Stromal cell of bone marrow (primary cell): ENCODE results near the gene KCNV2.

Source experiments
- DNase-seq: peaks from one replicate; pipeline ENCODE4 v3.0.0-alpha.2; 2012; ENCODE audit warnings: low read depth

KCNV2 gene

GRCh38 chr9:2720179-2720654 lies 2.9 kb downstream of the KCNV2 start:
- no peak for DNase-seq

GRCh38 chr9:2722715-2723114 lies 5.4 kb downstream of the KCNV2 start:
- DNase-seq: peak; percentile 28

DNA sequence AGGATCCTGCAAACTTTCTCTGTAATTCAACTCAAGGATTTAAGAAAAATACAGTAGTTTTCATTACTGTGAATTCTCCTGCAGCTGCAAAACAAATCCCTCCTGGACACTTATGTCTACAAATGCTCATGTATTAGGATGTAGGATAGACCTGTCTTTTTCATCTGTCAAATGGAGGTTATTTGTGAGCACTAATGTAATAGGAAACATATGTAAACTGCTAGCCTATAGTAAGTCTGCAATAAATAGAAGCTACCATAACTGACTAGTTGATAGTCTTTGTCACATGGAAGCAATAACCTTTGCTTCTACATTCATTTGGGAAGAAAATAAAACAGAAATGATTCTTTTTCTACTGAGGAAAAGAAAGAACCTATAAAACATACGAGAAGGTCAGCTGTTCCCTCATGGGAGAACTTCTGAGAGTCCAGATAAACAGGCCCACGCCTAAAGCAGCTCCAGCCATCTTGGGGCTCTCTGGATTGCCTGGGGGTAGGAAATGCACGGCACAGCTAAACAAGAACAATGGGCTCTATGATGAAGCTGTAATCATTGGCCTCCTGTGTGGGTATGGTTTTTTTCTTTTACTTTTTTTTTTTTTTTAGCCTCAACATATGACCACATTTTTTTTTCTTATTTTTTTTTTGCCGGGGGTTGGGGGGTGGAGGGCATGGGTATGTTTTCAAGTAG lies 6.2 kb downstream of the KCNV2 start:
- no peak for DNase-seq

GRCh38 chr9:2725126-2725525 lies 7.8 kb downstream of the KCNV2 start:
- DNase-seq: no peak

DNA sequence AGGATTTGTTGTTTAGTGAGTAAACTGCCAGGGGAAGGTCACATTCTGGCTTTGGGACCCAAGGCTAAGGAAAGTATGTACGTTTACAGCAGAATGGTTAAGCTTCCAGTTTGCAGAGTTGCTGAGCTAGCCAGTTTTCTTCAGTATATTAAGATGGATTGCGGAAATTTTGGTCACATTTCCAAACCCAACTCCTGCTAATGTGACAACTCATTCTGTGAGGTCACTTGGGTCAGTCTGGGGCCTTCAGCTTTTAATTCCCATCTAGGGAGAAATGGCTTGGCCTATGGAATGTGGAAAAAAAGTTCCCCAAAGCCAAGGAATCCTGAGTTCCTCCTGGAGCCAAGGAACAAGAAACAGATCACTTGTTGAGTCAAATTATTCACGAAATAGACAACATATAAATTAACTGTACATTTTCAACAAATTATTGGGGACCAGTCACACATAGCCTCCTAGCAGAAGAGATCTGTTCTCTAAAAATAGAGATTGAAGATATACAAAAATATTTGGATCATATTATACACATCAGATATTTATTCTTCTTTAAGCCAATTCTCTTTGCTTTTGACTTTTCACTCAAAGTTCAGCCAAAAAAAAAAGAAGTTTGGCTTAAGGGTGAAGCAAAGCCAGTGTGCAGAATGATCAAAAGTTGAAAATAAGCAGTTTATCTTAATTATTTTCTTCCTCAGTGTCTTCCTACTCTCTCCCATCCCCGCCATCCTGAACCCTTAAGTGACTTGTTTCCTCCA lies 8.8 kb downstream of the KCNV2 start:
- peak; percentile 40 for DNase-seq

DNA sequence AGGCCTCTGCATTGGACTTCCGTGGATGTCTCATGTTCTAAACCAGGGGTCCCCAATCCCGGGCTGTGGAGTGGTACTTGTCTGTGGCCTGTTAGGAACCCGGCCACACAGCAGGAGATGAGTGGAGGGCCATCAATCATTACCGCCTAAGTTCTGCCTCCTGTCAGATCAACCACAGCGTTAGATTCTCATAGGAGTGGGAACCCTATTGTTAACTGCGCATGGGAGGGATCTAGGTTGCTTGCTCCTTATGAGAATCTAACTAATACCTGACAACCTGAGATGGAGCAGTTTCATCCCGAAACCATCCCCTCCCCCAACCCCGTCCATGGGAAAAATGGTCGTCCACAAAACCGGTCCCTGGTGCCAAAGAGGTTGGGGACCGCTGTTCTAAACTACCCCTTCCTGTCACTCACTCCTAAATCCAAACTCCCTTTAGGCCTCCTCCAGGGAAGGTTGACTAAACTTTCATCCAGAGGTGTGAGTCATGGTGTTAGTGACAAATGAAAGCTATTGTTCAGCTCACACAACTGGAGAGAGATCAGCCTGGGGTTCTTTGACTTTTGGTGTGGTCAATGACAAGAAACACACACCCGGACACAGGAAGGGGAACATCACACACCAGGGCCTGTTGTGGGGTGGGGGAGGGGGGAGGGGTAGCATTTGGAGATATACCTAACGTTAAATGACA lies 9.5 kb downstream of the KCNV2 start:
- DNase-seq: no peak

DNA sequence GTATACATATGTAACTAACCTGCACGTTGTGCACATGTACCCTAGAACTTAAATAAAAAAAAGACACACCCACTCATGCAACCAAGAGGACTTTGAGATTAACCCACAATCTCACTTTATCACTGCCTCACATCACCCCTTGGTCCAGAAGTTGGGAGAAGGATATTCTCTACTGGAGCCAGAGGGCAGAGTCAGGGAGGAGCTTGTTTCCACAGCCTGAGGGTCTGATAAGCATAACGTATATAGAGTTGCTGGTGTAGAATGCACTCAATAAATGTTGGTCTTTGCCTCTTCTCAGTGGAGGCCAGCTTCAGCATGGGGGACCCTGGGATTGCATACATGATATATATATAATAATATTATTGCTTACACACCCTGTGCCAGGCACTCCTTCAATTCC lies 10.1 kb downstream of the KCNV2 start:
- DNase-seq: no peak

- DNase-seq: peak; percentile 30
These were observed 10.8 kb downstream of the KCNV2 start for GRCh38 chr9:2727966-2728613.

DNA sequence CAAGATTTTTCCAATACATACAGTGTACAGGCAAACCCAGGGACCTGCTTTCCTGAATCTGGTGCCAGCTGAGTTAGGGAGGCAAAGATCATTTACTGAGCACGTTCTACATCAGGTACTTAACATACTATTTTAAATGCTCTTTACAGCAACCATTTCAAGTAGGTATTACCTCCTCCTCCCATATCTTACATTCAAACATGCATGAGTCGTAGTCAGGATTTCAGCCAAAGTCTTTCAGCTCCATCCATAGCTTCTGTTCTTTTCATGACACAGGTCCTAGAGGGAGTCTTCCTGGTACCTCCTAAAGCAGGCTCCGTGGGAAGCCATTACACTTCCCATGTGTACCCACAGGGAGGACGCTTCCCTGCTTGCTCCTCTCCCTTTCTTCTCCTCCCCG lies 11.7 kb downstream of the KCNV2 start:
- no peak for DNase-seq

DNA sequence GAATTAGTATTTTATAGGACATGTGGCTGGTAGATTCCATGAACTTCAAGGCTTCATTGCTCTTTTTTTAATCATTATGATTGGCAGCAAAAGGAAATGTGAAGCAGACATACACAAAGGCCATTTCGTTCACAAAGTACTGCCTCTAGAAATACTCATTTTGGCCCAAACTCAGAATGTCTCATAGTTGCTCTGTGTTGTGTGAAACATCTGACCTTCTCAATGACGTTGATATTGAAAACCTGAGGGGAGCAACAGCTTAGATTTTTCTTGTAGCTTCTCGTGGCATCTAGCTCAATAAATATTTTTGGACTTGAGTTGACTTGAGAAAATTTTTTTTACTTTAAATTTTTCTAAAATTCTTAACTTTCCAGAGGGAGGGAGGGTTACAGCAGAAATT lies 12.4 kb downstream of the KCNV2 start:
- DNase-seq: no peak

- no peak for DNase-seq
These were observed 13.7 kb downstream of the KCNV2 start for GRCh38 chr9:2730971-2731370.

- no peak for DNase-seq
These were observed 15.2 kb downstream of the KCNV2 start for GRCh38 chr9:2732492-2732891.

DNA sequence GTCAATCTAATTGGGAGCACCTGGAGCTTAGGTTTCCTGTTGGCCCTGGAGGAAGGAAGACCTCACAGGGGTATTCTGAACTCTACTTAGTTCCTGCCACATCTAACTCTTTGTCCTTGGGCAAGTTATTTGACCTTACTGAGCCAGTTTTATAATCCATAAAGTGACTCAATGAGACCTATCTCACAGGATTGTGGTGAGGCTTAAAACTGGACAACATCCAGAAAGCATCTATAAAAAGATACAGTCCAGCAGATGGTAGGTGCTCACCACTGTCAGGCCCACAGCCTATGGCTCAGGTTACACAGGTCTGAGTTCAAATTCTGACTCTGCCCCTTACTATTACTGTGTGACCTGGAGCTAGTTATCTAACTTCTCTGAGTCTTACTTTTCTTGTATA lies 23.3 kb downstream of the KCNV2 start:
- DNase-seq: no peak

GRCh38 chr9:2741441-2742158 lies 24.3 kb downstream of the KCNV2 start:
- DNase-seq: no peak

DNA sequence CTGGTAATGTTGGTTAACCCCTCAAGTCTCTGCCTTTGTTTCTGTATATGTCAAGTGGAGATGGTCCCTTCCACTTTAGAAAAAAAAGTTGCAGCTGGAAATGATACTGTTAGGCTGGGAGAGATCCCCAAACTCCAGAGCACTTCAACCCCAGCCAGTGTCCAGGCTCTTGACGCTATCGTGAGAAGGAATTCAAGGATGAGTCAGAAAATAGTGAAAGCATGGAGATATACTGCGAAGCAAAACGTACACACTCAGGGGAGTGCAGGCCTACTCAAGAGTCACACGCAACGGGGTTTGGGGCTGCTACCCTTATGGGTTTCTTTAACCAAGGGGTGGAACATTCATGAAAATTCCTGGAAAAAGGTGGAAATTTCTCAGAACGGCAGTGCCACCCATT lies 24.9 kb downstream of the KCNV2 start:
- no peak for DNase-seq

DNA sequence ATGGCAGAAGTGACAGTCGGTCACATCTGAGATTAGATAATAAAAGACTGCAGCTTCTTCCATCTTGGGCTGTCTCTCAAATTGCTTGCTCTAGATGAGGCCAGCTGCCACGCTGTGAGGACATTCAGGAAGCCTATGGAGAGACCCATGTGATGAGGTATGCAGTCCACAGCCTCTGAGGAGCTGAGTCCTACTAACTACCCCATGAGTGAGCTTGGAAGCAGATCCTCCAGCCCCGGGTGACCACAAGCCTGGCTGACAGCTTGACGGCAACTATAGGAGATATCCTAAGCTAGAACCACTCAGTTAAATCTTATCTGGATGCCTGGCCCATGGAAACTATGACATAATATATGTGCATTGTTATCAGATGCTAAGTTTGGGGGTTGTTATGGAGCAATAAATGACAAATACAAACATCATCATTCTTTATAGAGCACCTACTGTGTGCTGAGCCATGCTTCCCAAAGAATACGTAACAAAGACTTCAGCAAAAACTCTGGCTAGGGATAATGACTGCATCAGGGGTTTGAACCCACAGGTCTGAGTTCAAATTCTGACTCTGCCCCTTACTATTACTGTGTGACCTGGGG lies 26.7 kb downstream of the KCNV2 start:
- DNase-seq: no peak

- no peak for DNase-seq
These were observed 28.5 kb downstream of the KCNV2 start for GRCh38 chr9:2745560-2746380.

GRCh38 chr9:2749485-2749884 lies 32.2 kb downstream of the KCNV2 start:
- DNase-seq: no peak

DNA sequence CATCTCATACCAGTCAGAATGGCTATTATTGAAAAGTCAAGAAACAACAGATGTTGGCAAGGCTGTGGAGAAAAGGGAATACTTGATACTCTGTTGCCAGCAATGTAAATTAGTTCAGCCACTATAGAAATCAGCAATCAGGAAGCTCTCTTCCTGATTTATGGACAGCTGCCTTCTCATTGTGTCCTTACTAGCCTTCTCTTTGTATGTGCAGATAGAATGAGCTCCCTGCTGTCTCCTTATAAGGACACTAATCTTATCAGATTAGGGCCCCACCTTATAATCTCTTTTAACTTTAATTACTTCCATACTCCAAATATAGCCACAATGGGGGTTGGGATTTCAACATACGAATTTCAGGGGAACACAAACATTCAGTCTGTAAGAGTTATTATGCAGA lies 38.0 kb downstream of the KCNV2 start:
- DNase-seq: no peak

DNA sequence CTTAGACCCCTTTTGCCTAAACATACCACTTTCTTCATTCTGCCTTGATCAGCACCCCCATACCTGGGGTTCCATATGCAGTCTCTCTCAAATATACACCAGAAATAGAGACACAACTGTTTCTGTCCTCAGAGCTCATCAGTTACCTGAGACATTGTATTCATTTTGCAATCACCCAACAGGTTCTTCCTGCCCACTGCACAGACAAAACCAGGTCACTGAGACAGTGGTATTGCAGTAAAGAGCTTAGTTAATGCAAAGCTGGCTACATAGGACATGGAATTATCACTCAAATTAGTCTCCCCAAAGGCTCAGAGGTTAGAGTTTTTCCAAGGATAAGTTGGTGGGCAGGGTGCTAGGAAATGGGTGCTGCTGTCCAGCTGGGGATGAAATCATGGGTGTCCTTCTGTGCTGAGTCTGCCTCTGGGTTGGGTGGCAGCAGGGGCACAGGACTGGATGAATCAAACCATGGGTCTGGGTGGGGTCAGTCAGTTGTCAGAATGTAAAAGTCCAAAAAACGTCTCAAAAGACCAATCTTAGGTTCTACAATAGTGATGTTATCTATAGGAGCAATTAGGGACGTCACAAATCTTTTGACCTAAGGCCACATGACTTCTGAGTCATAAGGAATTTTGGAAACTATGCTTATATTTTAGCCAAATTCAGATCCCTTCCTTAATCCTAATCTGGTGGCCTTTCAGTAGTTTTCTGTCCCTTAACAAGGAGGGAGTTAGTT lies 41.0 kb downstream of the KCNV2 start:
- no peak for DNase-seq
